Tibial artery (tissue), 4 donors: Measurements from ENCODE around the gene ABCD2.

Experiments
- DNase-seq, 2 donors: peaks; one replicate each; pipeline ENCODE4 v3.0.0-alpha.2; 2019
- H3K27ac ChIP-seq, 2 donors: fragments of 200-600 bp; sonication (generic) in 1 of 2; 1 replicate in 1 of 2; 2 replicates in 1 of 2; pipeline ENCODE4 v1.5.1; 2018 to 2019; ENCODE audit warnings: mild to moderate bottlenecking in 1 of 2
- H3K27me3 ChIP-seq, 2 donors: fragments of 200-600 bp; sonication (generic) in 1 of 2; one replicate each; pipeline versions ENCODE4 v1.5.1 to v1.6.0; 2016 to 2019
- H3K36me3 ChIP-seq, 3 donors: fragments of 200-600 bp; sonication (generic) in 2 of 3; one replicate each; pipeline ENCODE4 v1.5.1; 2016 to 2019; ENCODE audit warnings: mild to moderate bottlenecking in 2 of 3
- H3K4me1 ChIP-seq, 4 donors: fragments of 200-600 bp; sonication (generic) in 2 of 4; 1 replicate in 3 of 4; 2 replicates in 1 of 4; pipeline ENCODE4 v1.5.1; 2016 to 2019
- H3K4me3 ChIP-seq, 2 donors: fragments of 200-600 bp; sonication (generic) in 1 of 2; 1 replicate in 1 of 2; 2 replicates in 1 of 2; pipeline ENCODE4 v1.5.1; 2018 to 2019; ENCODE audit warnings: mild to moderate bottlenecking in 2 of 2
- H3K9me3 ChIP-seq, 3 donors: fragments of 200-600 bp; sonication (generic) in 1 of 3; one replicate each; pipeline ENCODE4 v1.5.1; 2016 to 2019
- CTCF ChIP-seq, 2 experiments: fragments of 200-600 bp in 1 of 2; fragments of 450-650 bp in 1 of 2; IDR thresholded peaks; one replicate each; pipeline ENCODE4 v1.5.1; 2017 to 2019; ENCODE audit warnings: antibody characterized with exemption in 2 of 2, mild to moderate bottlenecking in 1 of 2, moderate library complexity in 1 of 2
- intact Hi-C: fragments of 100-400 bp; cut with DNase I; formaldehyde crosslinking; loops from one replicate; pipeline ENCODE4 v1.15.0; 2023; ENCODE audit warnings: low total_unique reads

Gene ABCD2

GRCh38 chr12:39616251-39616650, 3.4 kb downstream of the ABCD2 start:
- TF ChIP-seq CTCF (IDR thresholded peaks at IDR 0.05) = no peak
- no peaks in the 10 kb centered on the region for H3K9me3 ChIP-seq
- no peak overlapping the region for H3K27ac ChIP-seq
- no peaks in the 10 kb centered on the region for H3K27me3 ChIP-seq
- DNase-seq = no peak
- no peaks in the 10 kb centered on the region for H3K36me3 ChIP-seq
- H3K4me3 ChIP-seq = no peak overlapping the region
- H3K4me1 ChIP-seq = peaks cover 0 to 14% (median 8%) of the 10 kb centered on the region in 4 donors
- intact Hi-C loops = no loop called here

GRCh38 chr12:39613525-39613924, 6.1 kb downstream of the ABCD2 start:
- intact Hi-C loops = no loop called here
- Histone ChIP-seq H3K9me3 (no peaks in the 10 kb centered on the region), H3K36me3 (no peaks in the 10 kb centered on the region), H3K4me3 (no peak overlapping the region), H3K4me1 (peaks cover 0 to 9% (median 1%) of the 10 kb centered on the region in 4 donors), H3K27ac (no peak overlapping the region), H3K27me3 (no peaks in the 10 kb centered on the region)
- no peak for TF ChIP-seq CTCF (IDR thresholded peaks at IDR 0.05)
- DNase-seq = no peak

GRCh38 chr12:39612250-39612649, 7.4 kb downstream of the ABCD2 start:
- H3K9me3 ChIP-seq = no peaks in the 10 kb centered on the region
- peaks cover 0 to 9% (median 0%) of the 10 kb centered on the region in 4 donors for H3K4me1 ChIP-seq
- DNase-seq = no peak
- no peak for TF ChIP-seq CTCF (IDR thresholded peaks at IDR 0.05)
- no peak overlapping the region for H3K27ac ChIP-seq
- H3K36me3 ChIP-seq = no peaks in the 10 kb centered on the region
- no peak overlapping the region for H3K4me3 ChIP-seq
- no peaks in the 10 kb centered on the region for H3K27me3 ChIP-seq
- intact Hi-C loops = no loop called here

GRCh38 chr12:39611818-39612217, 7.8 kb downstream of the ABCD2 start:
- H3K27me3 ChIP-seq = no peaks in the 10 kb centered on the region
- intact Hi-C loops = no loop called here

DNA sequence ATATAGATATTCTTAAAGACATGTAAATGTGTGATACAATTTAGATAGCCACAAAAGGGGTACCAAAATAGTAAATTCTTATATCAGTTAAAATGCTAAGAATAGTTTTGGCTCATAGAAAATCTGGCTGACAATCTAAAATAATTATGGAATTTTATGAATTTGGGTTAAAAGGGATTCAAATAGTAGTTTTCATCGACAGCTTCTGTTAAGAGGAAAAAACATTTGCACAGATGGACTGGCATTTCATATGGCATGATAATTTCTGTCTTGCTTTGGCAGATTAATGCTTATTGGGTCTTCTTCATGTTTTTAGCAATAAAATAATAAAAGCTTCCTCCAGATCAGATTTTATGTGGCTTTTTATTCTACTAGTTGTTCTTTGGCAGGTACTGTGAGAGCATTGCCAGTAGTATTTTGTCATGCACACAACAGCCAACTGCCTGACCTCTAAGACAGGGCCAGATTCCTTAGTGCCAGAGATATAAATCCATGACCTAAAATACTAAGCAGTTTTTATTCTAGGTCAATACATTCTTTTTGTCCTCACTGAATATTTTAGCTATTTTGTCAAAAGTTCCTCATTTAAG, 9.1 kb downstream of the ABCD2 start:
- TF ChIP-seq CTCF (IDR thresholded peaks at IDR 0.05) = no peak
- no peak for DNase-seq
- Histone ChIP-seq H3K36me3 (no peaks in the 10 kb centered on the region), H3K4me1 (peaks cover 0 to 9% (median 0%) of the 10 kb centered on the region in 4 donors), H3K9me3 (no peaks in the 10 kb centered on the region), H3K27ac (no peak overlapping the region), H3K27me3 (no peaks in the 10 kb centered on the region), H3K4me3 (no peak overlapping the region)
- intact Hi-C loops = no loop called here

More at GRCh38 chr12:39611818-39612217, 7.8 kb downstream of the ABCD2 start:
- Histone ChIP-seq H3K27ac (no peak overlapping the region), H3K9me3 (no peaks in the 10 kb centered on the region), H3K36me3 (no peaks in the 10 kb centered on the region), H3K4me1 (peaks cover 0 to 9% (median 0%) of the 10 kb centered on the region in 4 donors), H3K4me3 (no peak overlapping the region)
- no peak for TF ChIP-seq CTCF (IDR thresholded peaks at IDR 0.05)
- DNase-seq = no peak
